HepG2 (cell line): ENCODE data around the gene ABCC2. TPM values are rescaled to one million over a fixed set of nuclear protein-coding genes. Genes with fewer than 3 reads are reported as not detected.

Source experiments
- AGO1 ChIP-seq: fragments of 200-400 bp; formaldehyde crosslinking; IDR thresholded peaks from 2 replicates; pipeline ENCODE4 v1.6.1; 2017; ENCODE audit warnings: mild to moderate bottlenecking, low read depth, low read length, moderate library complexity; ENCODE audit not compliant: poor library complexity, severe bottlenecking
- ATF7-NPFF ChIP-seq: sonication (generic); formaldehyde crosslinking; IDR thresholded peaks from 2 replicates; pipeline ENCODE4 v1.8.1; 2023; ENCODE audit warnings: mild to moderate bottlenecking, low read depth, missing genetic modification reagents, moderate library complexity
- DMTF1 ChIP-seq: sonication (generic); formaldehyde crosslinking; IDR thresholded peaks from 2 replicates; pipeline ENCODE4 v1.4.0; 2020; ENCODE audit warnings: mild to moderate bottlenecking, missing genetic modification reagents
- DNMT3B ChIP-seq: conservative IDR thresholded peaks from 2 replicates; pipeline ENCODE4 v1.6.1; 2016; ENCODE audit warnings: missing biosample characterization, control low read depth
- ISL2 ChIP-seq: sonication (generic); formaldehyde crosslinking; IDR thresholded peaks from 2 replicates; pipeline ENCODE4 v1.5.0; 2020; ENCODE audit warnings: missing genetic modification reagents
- KLF6 ChIP-seq: IDR thresholded peaks from 2 replicates; pipeline ENCODE4 v1.8.0; 2016; ENCODE audit warnings: missing biosample characterization, missing genetic modification reagents
- LCORL ChIP-seq, 2 experiments: fragments of 450-650 bp in 1 of 2; sonication (generic) in 1 of 2; formaldehyde crosslinking in 1 of 2; IDR thresholded peaks; 2 replicates each; pipeline versions ENCODE4 v1.5.0 to v1.6.1; 2017 to 2020; ENCODE audit warnings: antibody characterized with exemption in 1 of 2, missing genetic modification reagents in 1 of 2
- MXD3 ChIP-seq: IDR thresholded peaks from 2 replicates; pipeline ENCODE4 v1.6.1; 2016; ENCODE audit warnings: mild to moderate bottlenecking, missing biosample characterization, missing genetic modification reagents
- NCOA5 ChIP-seq: sonication (generic); formaldehyde crosslinking; IDR thresholded peaks from 2 replicates; pipeline ENCODE4 v1.4.0; 2020; ENCODE audit warnings: missing genetic modification reagents
- PHF5A ChIP-seq: IDR thresholded peaks from one replicate; pipeline ENCODE4 v1.6.1; 2018; ENCODE audit warnings: low read depth, missing genetic modification reagents; ENCODE audit not compliant: unreplicated experiment
- POGK ChIP-seq: sonication (generic); formaldehyde crosslinking; conservative IDR thresholded peaks from 2 replicates; pipeline ENCODE4 v1.8.0; 2022; ENCODE audit warnings: mild to moderate bottlenecking, moderate library complexity, missing genetic modification reagents
- RBM22 ChIP-seq: fragments of 200-400 bp; formaldehyde crosslinking; optimal IDR thresholded peaks from 2 replicates; pipeline ENCODE3; 2017; ENCODE audit warnings: mild to moderate bottlenecking, low read length, moderate library complexity
- SAP130 ChIP-seq: IDR thresholded peaks from 2 replicates; pipeline ENCODE4 v1.6.1; 2016; ENCODE audit warnings: low read depth
- TBX2 ChIP-seq: sonication (generic); formaldehyde crosslinking; IDR thresholded peaks from 2 replicates; pipeline ENCODE4 v1.5.0; 2020; ENCODE audit warnings: missing genetic modification reagents, mild to moderate bottlenecking, borderline replicate concordance
- TCF7 ChIP-seq: sonication (generic); IDR thresholded peaks from 2 replicates; pipeline ENCODE4 v1.6.1; 2016; ENCODE audit warnings: antibody characterized with exemption, low read depth
- THAP9 ChIP-seq: sonication (generic); formaldehyde crosslinking; IDR thresholded peaks from 2 replicates; pipeline ENCODE4; 2020; ENCODE audit warnings: missing genetic modification reagents, mild to moderate bottlenecking, borderline replicate concordance
- ZNF136 ChIP-seq: sonication (generic); formaldehyde crosslinking; IDR thresholded peaks from 2 replicates; pipeline ENCODE4 v1.8.1; 2022; ENCODE audit warnings: low read depth, mild to moderate bottlenecking, moderate library complexity, missing genetic modification reagents
- ZNF275 ChIP-seq: sonication (generic); formaldehyde crosslinking; IDR thresholded peaks from 2 replicates; pipeline ENCODE4 v1.8.0; 2022; ENCODE audit warnings: missing genetic modification reagents, mild to moderate bottlenecking, inconsistent platforms, borderline replicate concordance
- ZNF337 ChIP-seq: sonication (generic); formaldehyde crosslinking; IDR thresholded peaks from 2 replicates; pipeline ENCODE4 v1.5.1; 2020; ENCODE audit warnings: missing genetic modification reagents, low read depth, mild to moderate bottlenecking, borderline replicate concordance
- ZNF543 ChIP-seq: sonication (generic); formaldehyde crosslinking; IDR thresholded peaks from 2 replicates; pipeline ENCODE4 v1.4.0; 2020; ENCODE audit warnings: mild to moderate bottlenecking, missing genetic modification reagents
- ZNF580 ChIP-seq: IDR thresholded peaks from 2 replicates; pipeline ENCODE4 v1.6.1; 2016; ENCODE audit warnings: low read depth, borderline replicate concordance
- polyA plus RNA-seq, 8 experiments: library from polyadenylated mRNA; depleted of rRNA in 3 of 8; stranded (reverse) in 7 of 8; unstranded in 1 of 8; fragments of >200 nt; fragmentation: Illumina TruSeq in 4 of 8; extraction: Trizol in 4 of 8; gene quantifications; 2 replicates each; pipeline versions ENCODE4 v1.2.1 to v1.2.3, GENCODE V29; 2011 to 2016; ENCODE audit warnings: low read depth in 4 of 8, missing spikeins in 1 of 8, mixed read lengths in 1 of 8; ENCODE audit not compliant: insufficient read depth in 1 of 8
- total RNA-seq, 5 experiments: library from RNA; depleted of rRNA; stranded (reverse); fragments of >200 nt; fragmentation: Illumina TruSeq; extraction: Trizol; gene quantifications; 2 replicates each; pipeline ENCODE4 v1.2.3, GENCODE V29; 2016; ENCODE audit warnings: low read depth in 1 of 5

The ABCC2 gene
- total and polyA plus RNA-seq, 2 of the 13 experiments (the other 11 are each of a cell fraction or from before 2014, with no cell fraction given), result 181 to 497 TPM

- TF ChIP-seq THAP9 (CRISPR knock-in tag) (no peak), TCF7 (no peak), MXD3 (no peak), DMTF1 (CRISPR knock-in tag) (no peak), ZNF275 (no peak), NCOA5 (CRISPR knock-in tag) (no peak), ZNF136 (CRISPR knock-in tag) (no peak), ATF7-NPFF (no peak), DNMT3B (CRISPR knock-in tag) (no peak), POGK (0 out of 2 replicates have a peak, but pooled peaks have one; percentile 30), AGO1 (no peak), ZNF580 (no peak), LCORL (IDR thresholded peaks at IDR 0.05) (no peak), LCORL (CRISPR knock-in tag; IDR thresholded peaks at IDR 0.05) (peak; percentile 7; the same call in 1 of the 2 replicates), TBX2 (no peak), SAP130 (CRISPR knock-in tag) (0 out of 2 replicates have a peak, but pooled peaks have one; percentile 17), ZNF337 (CRISPR knock-in tag) (no peak), ZNF543 (CRISPR knock-in tag) (no peak), KLF6 (CRISPR knock-in tag) (no peak), PHF5A (CRISPR knock-in tag) (no peak), RBM22 (no peak), ISL2 (CRISPR knock-in tag) (no peak)
Measured at GRCh38 chr10:99845837-99846382, 63.5 kb downstream of the ABCC2 start (continued).
